Measurements from ENCODE around the gene MEDAG. TPM values are rescaled to one million over a fixed set of nuclear protein-coding genes. Genes with fewer than 3 reads are reported as not detected.

Gene MEDAG
- total RNA-seq, 3 donors from 2014 or later (not counting 1 experiment from before 2014, with no cell fraction given), result not detected

DNA sequence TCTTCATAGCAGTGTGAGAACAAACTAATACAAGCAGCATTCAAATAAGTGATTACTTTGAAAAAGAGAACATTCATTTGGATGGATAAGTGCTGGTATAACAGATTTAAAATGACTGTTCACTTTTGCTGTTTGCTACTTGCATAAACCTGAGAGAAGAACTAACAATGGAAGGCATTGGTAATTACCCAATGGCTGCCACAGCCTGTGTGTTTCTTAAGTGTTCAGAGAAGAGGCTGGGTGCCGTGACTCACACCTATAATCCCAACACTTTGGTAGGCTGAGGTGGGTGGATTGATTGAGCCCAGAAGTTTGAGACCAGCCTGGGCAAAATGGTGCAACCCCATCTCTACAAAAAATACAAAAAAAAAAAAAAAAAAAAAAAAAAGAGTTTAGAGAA, 21.5 kb downstream of the MEDAG start:
- peaks cover 29 to 44% of the 10 kb centered on the region in 2 donors for H3K27me3 Mint-ChIP-seq (ENCODE audit: low read depth in 2 of 2)
- intact Hi-C loops (cut with micrococcal nuclease), result no loop called here
- Histone ChIP-seq H3K9me3 (ENCODE audit: control insufficient read depth, insufficient read depth, low read length) (no peaks in the 10 kb centered on the region), H3K4me1 (ENCODE audit: control insufficient read depth, insufficient read depth, low read length) (no peaks in the 10 kb centered on the region), H3K36me3 (ENCODE audit: control insufficient read depth, insufficient read depth, low read length) (no peaks in the 10 kb centered on the region), H3K4me3 (ENCODE audit: low read length) (no peak overlapping the region), H3K27me3 (ENCODE audit: control insufficient read depth, insufficient read depth, low read length) (peaks cover 2% of the 10 kb centered on the region), H3K27ac (ENCODE audit: low read length) (no peak overlapping the region)
- TF ChIP-seq, protein P1, sequence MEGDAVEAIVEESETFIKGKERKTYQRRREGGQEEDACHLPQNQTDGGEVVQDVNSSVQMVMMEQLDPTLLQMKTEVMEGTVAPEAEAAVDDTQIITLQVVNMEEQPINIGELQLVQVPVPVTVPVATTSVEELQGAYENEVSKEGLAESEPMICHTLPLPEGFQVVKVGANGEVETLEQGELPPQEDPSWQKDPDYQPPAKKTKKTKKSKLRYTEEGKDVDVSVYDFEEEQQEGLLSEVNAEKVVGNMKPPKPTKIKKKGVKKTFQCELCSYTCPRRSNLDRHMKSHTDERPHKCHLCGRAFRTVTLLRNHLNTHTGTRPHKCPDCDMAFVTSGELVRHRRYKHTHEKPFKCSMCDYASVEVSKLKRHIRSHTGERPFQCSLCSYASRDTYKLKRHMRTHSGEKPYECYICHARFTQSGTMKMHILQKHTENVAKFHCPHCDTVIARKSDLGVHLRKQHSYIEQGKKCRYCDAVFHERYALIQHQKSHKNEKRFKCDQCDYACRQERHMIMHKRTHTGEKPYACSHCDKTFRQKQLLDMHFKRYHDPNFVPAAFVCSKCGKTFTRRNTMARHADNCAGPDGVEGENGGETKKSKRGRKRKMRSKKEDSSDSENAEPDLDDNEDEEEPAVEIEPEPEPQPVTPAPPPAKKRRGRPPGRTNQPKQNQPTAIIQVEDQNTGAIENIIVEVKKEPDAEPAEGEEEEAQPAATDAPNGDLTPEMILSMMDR (IDR thresholded peaks at IDR 0.05), result no peak
- no peaks in the 10 kb centered on the region for H3K9me3 Mint-ChIP-seq
- DNase-seq, result no peak
- no peak for ATAC-seq
- no peak overlapping the region for H3K27ac Mint-ChIP-seq
- H3K4me3 Mint-ChIP-seq, result no peak overlapping the region
- H3K4me1 Mint-ChIP-seq, result peaks cover 4 to 6% of the 10 kb centered on the region in 2 donors
- no peaks in the 10 kb centered on the region for H3K36me3 Mint-ChIP-seq
- no CpG with 5 or more reads among the region's 1 CpG for WGBS (ENCODE audit: insufficient coverage)

- H3K9me3 Mint-ChIP-seq, result no peaks in the 10 kb centered on the region
- WGBS (ENCODE audit: insufficient coverage), result 94% methylated on average over 5 of the region's 5 CpGs
- ATAC-seq (peak in 1 of 3 donors; percentile 22), DNase-seq (no peak)
- H3K27me3 Mint-ChIP-seq (ENCODE audit: low read depth in 2 of 2), result peaks cover 25 to 54% of the 10 kb centered on the region in 2 donors
- H3K4me3 Mint-ChIP-seq, result no peak overlapping the region
- peaks cover 4 to 6% of the 10 kb centered on the region in 2 donors for H3K4me1 Mint-ChIP-seq
- H3K36me3 ChIP-seq (ENCODE audit: control insufficient read depth, insufficient read depth, low read length), result no peaks in the 10 kb centered on the region
- no peak overlapping the region for H3K4me3 ChIP-seq (ENCODE audit: low read length)
- H3K27me3 ChIP-seq (ENCODE audit: control insufficient read depth, insufficient read depth, low read length), result peaks cover 2% of the 10 kb centered on the region
- intact Hi-C loops (cut with micrococcal nuclease), result no loop called here
- H3K27ac Mint-ChIP-seq, result no peak overlapping the region
- no peaks in the 10 kb centered on the region for H3K36me3 Mint-ChIP-seq
- TF ChIP-seq, protein P1 (IDR thresholded peaks at IDR 0.05), result no peak
- no peaks in the 10 kb centered on the region for H3K4me1 ChIP-seq (ENCODE audit: control insufficient read depth, insufficient read depth, low read length)
- no peak overlapping the region for H3K27ac ChIP-seq (ENCODE audit: low read length)
- no peaks in the 10 kb centered on the region for H3K9me3 ChIP-seq (ENCODE audit: control insufficient read depth, insufficient read depth, low read length)
These were observed 22.9 kb downstream of the MEDAG start for GRCh38 chr13:30928978-30929377.

DNA sequence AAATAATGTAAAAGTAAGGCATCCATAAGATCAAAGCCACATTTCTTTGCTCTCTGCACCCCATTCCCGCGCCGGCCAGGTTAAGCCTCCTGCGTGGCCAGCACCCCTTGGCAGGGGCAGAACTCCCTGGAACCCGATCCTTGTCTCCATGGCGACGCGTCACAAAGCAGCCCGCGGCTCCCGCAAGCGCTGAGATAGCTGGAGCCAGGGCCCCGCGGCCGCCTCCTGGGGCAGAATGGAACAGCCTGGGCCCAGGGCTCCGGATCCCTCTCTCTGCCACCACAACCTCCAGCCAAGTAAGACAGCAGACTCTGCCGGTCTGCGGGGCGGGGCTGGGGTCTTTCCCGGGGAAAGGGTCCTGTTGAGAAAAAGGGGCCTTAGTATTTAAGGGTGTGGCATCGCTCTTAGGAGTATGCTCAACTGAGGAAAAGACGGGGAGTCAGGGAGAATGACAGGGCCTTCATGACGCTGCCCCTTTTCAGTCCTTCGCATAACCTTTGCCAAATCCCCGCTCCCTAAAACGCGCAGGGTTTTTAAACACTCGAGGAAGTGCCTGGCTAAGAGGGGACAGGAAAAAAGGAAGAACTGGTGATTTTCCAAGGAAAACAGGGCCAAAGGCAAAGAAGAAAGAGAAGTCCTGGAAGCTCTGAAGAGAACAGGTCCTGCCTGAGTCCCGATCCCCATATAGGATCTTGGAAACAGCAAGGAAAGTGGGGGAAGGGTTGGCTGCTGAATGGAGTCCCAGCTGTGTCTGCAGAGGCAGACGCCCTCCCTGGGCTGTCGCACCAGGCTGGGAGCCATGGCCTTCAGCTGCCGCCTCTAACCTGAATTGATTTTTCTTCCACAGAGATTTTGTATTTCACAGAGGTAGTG, 26.6 kb downstream of the MEDAG start, which contains the start of gene TEX26:
Gene TEX26 (plus strand): TSS at position 176 of the 873 bp plus-strand sequence. CDS start 60 bp downstream, at position 236.
- H3K27ac Mint-ChIP-seq, result no peak within 1 kb of the TSS
- H3K4me1 ChIP-seq (ENCODE audit: control insufficient read depth, insufficient read depth, low read length), result no peaks in the 10 kb centered on the region
- H3K9me3 ChIP-seq (ENCODE audit: control insufficient read depth, insufficient read depth, low read length), result no peaks in the 10 kb centered on the region
- no peak within 1 kb of the TSS for H3K4me3 Mint-ChIP-seq
- 63% methylated on average over 32 of the region's 32 CpGs for WGBS (ENCODE audit: insufficient coverage)
- H3K27me3 ChIP-seq (ENCODE audit: control insufficient read depth, insufficient read depth, low read length), result peaks cover 2% of the 10 kb centered on the region
- peaks cover 37 to 68% of the 10 kb centered on the region in 2 donors for H3K27me3 Mint-ChIP-seq (ENCODE audit: low read depth in 2 of 2)
- intact Hi-C loops (cut with micrococcal nuclease), result no loop called here
- H3K27ac ChIP-seq (ENCODE audit: low read length), result no peak within 1 kb of the TSS
- no peaks in the 10 kb centered on the region for H3K36me3 ChIP-seq (ENCODE audit: control insufficient read depth, insufficient read depth, low read length)
- TF ChIP-seq, protein P1 (IDR thresholded peaks at IDR 0.05), result no peak
- H3K9me3 Mint-ChIP-seq, result no peaks in the 10 kb centered on the region
- H3K4me3 ChIP-seq (ENCODE audit: low read length), result no peak within 1 kb of the TSS
- DNase-seq, result no peak
- ATAC-seq, result no peak
- H3K36me3 Mint-ChIP-seq, result no peaks in the 10 kb centered on the region
- H3K4me1 Mint-ChIP-seq, result no peaks in the 10 kb centered on the region
